ENCODE measurements around the gene WDR46. TPM values are rescaled to one million over a fixed set of nuclear protein-coding genes. Genes with fewer than 3 reads are reported as not detected.

The WDR46 gene
- polyA plus RNA-seq, 1 donor from 2014 or later: 62.5 TPM

GRCh38 chr6:33259032-33259431 is 30.0 kb downstream of the WDR46 start:
- H4K20me1 ChIP-seq (ENCODE audit: insufficient read depth): no peaks in the 10 kb centered on the region
- no peak overlapping the region for H3K27ac ChIP-seq (ENCODE audit: low read length)
- H3K36me3 ChIP-seq (ENCODE audit: insufficient read depth, low read length): no peaks in the 10 kb centered on the region
- H3K9me3 ChIP-seq (ENCODE audit: low read length): no peaks in the 10 kb centered on the region
- H3K79me2 ChIP-seq (replicated peaks; ENCODE audit: insufficient read depth, low read length): no peaks in the 10 kb centered on the region
- H2AFZ ChIP-seq (ENCODE audit: low read depth, low read length): no peak overlapping the region
- no peak overlapping the region for H3K4me2 ChIP-seq (ENCODE audit: low read length)
- no peaks in the 10 kb centered on the region for H3K9me2 ChIP-seq (ENCODE audit: insufficient read depth, low read length)
- no peak overlapping the region for H3K4me3 ChIP-seq (ENCODE audit: low read length)
- TF ChIP-seq EZH2 (IDR thresholded peaks at IDR 0.05; ENCODE audit: borderline replicate concordance, insufficient read depth, low read length, poor library complexity, severe bottlenecking) (no peak), EP300 (conservative IDR thresholded peaks at IDR 0.05; ENCODE audit: poor library complexity, severe bottlenecking) (no peak), REST (IDR thresholded peaks at IDR 0.05; ENCODE audit: borderline replicate concordance) (no peak)
- no peak overlapping the region for H3K9ac ChIP-seq (ENCODE audit: low read length)
- H3F3A ChIP-seq (ENCODE audit: insufficient read depth, low read length, poor library complexity, severe bottlenecking): no peaks in the 10 kb centered on the region
- no peaks in the 10 kb centered on the region for H3K27me3 ChIP-seq (ENCODE audit: insufficient read depth, low read depth, low read length)

- Histone ChIP-seq H3K9me2 (ENCODE audit: insufficient read depth, low read length) (no peaks in the 10 kb centered on the region), H3K27me3 (ENCODE audit: insufficient read depth, low read depth, low read length) (no peaks in the 10 kb centered on the region), H3K9ac (ENCODE audit: low read length) (no peak overlapping the region), H3K4me2 (ENCODE audit: low read length) (no peak overlapping the region), H3F3A (ENCODE audit: insufficient read depth, low read length, poor library complexity, severe bottlenecking) (no peaks in the 10 kb centered on the region), H3K79me2 (replicated peaks; ENCODE audit: insufficient read depth, low read length) (no peaks in the 10 kb centered on the region), H3K27ac (ENCODE audit: low read length) (no peak overlapping the region), H3K4me3 (ENCODE audit: low read length) (no peak overlapping the region), H3K36me3 (ENCODE audit: insufficient read depth, low read length) (no peaks in the 10 kb centered on the region), H2AFZ (ENCODE audit: low read depth, low read length) (no peak overlapping the region), H3K9me3 (ENCODE audit: low read length) (no peaks in the 10 kb centered on the region), H4K20me1 (ENCODE audit: insufficient read depth) (no peaks in the 10 kb centered on the region)
- TF ChIP-seq EP300 (conservative IDR thresholded peaks at IDR 0.05; ENCODE audit: poor library complexity, severe bottlenecking) (no peak), TAF1 (IDR thresholded peaks at IDR 0.05; ENCODE audit: low read depth) (no peak), MXI1 (conservative IDR thresholded peaks at IDR 0.05; ENCODE audit: poor library complexity, severe bottlenecking) (no peak), RAD21 (conservative IDR thresholded peaks at IDR 0.05) (no peak), REST (IDR thresholded peaks at IDR 0.05; ENCODE audit: borderline replicate concordance) (no peak), EZH2 (IDR thresholded peaks at IDR 0.05; ENCODE audit: borderline replicate concordance, insufficient read depth, low read length, poor library complexity, severe bottlenecking) (no peak), POLR2AphosphoS5 (IDR thresholded peaks at IDR 0.05) (no peak), SMC3 (conservative IDR thresholded peaks at IDR 0.05; ENCODE audit: poor library complexity) (no peak)
- TF ChIP-seq, protein P1, sequence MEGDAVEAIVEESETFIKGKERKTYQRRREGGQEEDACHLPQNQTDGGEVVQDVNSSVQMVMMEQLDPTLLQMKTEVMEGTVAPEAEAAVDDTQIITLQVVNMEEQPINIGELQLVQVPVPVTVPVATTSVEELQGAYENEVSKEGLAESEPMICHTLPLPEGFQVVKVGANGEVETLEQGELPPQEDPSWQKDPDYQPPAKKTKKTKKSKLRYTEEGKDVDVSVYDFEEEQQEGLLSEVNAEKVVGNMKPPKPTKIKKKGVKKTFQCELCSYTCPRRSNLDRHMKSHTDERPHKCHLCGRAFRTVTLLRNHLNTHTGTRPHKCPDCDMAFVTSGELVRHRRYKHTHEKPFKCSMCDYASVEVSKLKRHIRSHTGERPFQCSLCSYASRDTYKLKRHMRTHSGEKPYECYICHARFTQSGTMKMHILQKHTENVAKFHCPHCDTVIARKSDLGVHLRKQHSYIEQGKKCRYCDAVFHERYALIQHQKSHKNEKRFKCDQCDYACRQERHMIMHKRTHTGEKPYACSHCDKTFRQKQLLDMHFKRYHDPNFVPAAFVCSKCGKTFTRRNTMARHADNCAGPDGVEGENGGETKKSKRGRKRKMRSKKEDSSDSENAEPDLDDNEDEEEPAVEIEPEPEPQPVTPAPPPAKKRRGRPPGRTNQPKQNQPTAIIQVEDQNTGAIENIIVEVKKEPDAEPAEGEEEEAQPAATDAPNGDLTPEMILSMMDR (IDR thresholded peaks at IDR 0.05; ENCODE audit: poor library complexity, severe bottlenecking): no peak
Observed at GRCh38 chr6:33254591-33254990, 34.4 kb downstream of the WDR46 start.
